ENCODE data around the gene ZNF207.

DNA sequence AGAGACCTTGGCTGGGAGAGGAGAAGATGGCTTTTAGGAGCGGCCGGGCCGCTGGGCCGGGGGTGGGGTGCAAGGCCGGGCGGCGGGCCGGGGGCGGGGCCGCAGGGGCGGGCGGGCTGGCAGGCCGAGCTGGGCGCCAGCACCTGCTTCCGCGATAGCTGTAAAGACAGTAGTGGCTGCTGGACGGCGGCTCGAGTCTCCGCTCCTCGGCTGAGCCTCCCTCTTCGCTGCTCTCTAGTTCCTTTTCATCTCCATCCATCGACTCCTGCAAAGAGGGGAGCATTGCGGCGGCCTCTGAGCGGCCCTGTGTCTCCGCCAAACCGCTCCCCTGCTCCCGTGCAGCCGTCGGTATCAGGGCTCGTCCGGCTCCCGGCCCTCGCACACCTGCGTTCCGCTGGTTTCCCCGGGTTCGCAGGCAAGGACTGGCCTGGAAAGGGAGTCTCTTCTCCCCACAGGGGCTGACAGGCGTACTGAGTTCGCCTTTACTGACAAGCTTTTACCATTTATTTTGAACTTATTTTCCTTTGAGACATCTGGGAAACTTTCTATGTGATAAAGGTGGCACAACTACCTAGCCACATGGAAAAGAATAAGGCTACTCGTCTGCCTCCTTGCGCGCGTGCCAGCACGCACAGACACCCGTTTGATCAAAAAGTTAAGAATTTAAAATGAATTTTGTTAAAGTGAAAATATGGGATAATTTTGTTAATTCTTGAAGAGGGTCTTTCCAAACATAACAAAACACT lies 7.9 kb upstream of the ZNF207 start, which contains the start of gene C17orf75:
- TF ChIP-seq, protein P1, sequence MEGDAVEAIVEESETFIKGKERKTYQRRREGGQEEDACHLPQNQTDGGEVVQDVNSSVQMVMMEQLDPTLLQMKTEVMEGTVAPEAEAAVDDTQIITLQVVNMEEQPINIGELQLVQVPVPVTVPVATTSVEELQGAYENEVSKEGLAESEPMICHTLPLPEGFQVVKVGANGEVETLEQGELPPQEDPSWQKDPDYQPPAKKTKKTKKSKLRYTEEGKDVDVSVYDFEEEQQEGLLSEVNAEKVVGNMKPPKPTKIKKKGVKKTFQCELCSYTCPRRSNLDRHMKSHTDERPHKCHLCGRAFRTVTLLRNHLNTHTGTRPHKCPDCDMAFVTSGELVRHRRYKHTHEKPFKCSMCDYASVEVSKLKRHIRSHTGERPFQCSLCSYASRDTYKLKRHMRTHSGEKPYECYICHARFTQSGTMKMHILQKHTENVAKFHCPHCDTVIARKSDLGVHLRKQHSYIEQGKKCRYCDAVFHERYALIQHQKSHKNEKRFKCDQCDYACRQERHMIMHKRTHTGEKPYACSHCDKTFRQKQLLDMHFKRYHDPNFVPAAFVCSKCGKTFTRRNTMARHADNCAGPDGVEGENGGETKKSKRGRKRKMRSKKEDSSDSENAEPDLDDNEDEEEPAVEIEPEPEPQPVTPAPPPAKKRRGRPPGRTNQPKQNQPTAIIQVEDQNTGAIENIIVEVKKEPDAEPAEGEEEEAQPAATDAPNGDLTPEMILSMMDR (IDR thresholded peaks at IDR 0.05; ENCODE audit: insufficient read depth, low read length, poor library complexity, severe bottlenecking): no peak
- TF ChIP-seq EZH2phosphoT487 (conservative IDR thresholded peaks at IDR 0.05; ENCODE audit: low read length): no peak

Data from SU-DHL-6 (cell line).